Ishikawa (cell line): ENCODE results near the gene TMEM117.

ENCODE experiments used
- CEBPB ChIP-seq: IDR thresholded peaks from 2 replicates; pipeline ENCODE4 v1.6.1; 2012
- CREB1 ChIP-seq: IDR thresholded peaks from 2 replicates; pipeline ENCODE4 v1.6.1; 2012; ENCODE audit warnings: low read depth
- EGR1 ChIP-seq: IDR thresholded peaks from 2 replicates; pipeline ENCODE4 v1.6.1; 2012
- NFIC ChIP-seq: IDR thresholded peaks from 2 replicates; pipeline ENCODE4 v1.6.1; 2012
- RAD21 ChIP-seq: IDR thresholded peaks from 2 replicates; pipeline ENCODE4 v1.6.1; 2012; ENCODE audit warnings: low read depth
- TAF1 ChIP-seq: IDR thresholded peaks from 2 replicates; pipeline ENCODE4 v1.6.1; 2012; ENCODE audit warnings: low read depth, mild to moderate bottlenecking
- TCF12 ChIP-seq: IDR thresholded peaks from 2 replicates; pipeline ENCODE4 v1.6.1; 2012; ENCODE audit warnings: low read depth
- TEAD4 ChIP-seq: IDR thresholded peaks from 2 replicates; pipeline ENCODE4 v1.6.1; 2012
- YY1 ChIP-seq: IDR thresholded peaks from 2 replicates; pipeline ENCODE4 v1.6.1; 2012; ENCODE audit warnings: low read depth
- TF ChIP-seq, protein P1 (sequence below): IDR thresholded peaks from 2 replicates; pipeline ENCODE4 v1.6.1; 2012
- TF ChIP-seq, protein P2 (sequence below): IDR thresholded peaks from 2 replicates; pipeline ENCODE4 v1.6.1; 2012
- TF ChIP-seq, protein P3 (sequence below): IDR thresholded peaks from 2 replicates; pipeline ENCODE4 v1.6.1; 2012; ENCODE audit warnings: low read depth, mild to moderate bottlenecking

TMEM117 gene

DNA sequence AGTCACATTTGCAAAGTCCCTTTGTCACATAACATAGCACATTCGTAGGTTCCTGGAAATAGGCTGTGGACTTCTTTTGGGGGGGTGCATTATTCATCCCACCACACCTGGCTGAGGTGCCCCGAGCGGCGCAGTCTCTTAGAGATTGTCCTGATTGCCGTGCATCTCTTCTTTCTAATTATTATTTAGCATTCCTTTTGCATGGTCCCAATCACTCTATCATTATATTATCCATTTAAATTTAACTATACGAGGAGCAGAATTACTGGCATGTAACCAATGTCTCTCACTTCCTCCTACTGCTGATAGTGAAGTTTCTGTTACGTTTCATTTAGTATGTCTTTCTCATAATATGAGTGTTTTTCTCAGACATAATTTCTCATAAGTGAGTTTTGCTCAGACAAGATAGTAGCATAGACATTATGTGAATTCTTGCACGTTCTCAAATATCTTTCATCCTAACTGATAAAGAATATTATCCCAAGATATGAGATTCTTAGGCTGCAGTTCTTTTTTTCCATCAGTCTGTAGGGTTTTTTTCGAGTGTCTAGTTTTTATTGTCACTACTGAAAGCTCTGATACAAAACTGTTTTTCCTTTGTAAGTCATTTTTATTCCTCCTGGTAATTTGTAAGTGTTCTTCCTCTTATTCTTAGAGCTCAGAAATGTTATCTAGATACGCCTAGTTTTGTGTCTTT, 595.9 kb downstream of the TMEM117 start:
- TF ChIP-seq TEAD4 (no peak), CEBPB (no peak)

DNA sequence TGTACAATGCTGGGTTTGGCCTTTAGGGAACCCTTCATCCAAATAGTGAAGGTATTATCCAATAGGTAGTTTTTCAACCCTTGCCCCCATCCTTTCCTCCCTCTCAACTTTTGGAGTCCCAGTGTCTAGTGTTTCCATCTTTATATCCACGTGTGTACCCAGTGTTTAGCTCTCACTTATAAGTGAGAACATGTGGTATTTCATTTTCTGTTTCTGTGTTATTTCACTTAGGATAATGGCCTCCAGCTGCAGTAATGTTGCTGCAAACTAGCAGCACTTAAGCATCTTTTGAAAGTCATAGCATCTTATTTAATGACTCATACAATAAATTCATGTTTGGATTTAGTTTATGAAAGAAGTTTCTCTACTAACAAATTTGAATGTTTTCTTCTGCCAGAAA, 597.8 kb downstream of the TMEM117 start:
- TF ChIP-seq CREB1 = no peak
- TF ChIP-seq, protein P1, sequence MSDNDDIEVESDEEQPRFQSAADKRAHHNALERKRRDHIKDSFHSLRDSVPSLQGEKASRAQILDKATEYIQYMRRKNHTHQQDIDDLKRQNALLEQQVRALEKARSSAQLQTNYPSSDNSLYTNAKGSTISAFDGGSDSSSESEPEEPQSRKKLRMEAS = no peak

DNA sequence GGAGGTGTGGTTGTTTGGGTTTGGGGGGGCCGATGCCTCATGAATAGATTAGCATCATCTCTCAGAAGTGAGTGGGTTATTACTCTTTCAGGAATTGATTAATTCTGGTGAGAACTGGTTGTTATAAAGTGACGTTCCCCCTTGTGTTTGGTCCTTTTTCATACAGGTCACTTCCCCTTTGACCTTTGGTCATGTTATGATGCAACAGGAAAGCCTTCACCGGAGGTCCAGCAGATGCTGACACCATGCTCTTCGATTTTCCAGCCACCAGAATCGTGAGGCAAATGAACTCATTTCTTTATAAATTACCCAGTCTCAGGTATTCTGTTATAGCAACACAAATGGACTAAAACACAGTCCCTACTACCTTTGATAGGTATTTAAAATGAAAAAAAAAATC, 600.9 kb downstream of the TMEM117 start:
- no peak for TF ChIP-seq TCF12
- TF ChIP-seq RAD21 = no peak
- TF ChIP-seq, protein P1 = no peak
- TF ChIP-seq CREB1 = no peak
- TF ChIP-seq EGR1 = no peak
- TF ChIP-seq, protein P2, sequence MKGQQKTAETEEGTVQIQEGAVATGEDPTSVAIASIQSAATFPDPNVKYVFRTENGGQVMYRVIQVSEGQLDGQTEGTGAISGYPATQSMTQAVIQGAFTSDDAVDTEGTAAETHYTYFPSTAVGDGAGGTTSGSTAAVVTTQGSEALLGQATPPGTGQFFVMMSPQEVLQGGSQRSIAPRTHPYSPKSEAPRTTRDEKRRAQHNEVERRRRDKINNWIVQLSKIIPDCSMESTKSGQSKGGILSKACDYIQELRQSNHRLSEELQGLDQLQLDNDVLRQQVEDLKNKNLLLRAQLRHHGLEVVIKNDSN = no peak
- TF ChIP-seq TAF1 = no peak
- TF ChIP-seq YY1 = no peak
- TF ChIP-seq, protein P3, sequence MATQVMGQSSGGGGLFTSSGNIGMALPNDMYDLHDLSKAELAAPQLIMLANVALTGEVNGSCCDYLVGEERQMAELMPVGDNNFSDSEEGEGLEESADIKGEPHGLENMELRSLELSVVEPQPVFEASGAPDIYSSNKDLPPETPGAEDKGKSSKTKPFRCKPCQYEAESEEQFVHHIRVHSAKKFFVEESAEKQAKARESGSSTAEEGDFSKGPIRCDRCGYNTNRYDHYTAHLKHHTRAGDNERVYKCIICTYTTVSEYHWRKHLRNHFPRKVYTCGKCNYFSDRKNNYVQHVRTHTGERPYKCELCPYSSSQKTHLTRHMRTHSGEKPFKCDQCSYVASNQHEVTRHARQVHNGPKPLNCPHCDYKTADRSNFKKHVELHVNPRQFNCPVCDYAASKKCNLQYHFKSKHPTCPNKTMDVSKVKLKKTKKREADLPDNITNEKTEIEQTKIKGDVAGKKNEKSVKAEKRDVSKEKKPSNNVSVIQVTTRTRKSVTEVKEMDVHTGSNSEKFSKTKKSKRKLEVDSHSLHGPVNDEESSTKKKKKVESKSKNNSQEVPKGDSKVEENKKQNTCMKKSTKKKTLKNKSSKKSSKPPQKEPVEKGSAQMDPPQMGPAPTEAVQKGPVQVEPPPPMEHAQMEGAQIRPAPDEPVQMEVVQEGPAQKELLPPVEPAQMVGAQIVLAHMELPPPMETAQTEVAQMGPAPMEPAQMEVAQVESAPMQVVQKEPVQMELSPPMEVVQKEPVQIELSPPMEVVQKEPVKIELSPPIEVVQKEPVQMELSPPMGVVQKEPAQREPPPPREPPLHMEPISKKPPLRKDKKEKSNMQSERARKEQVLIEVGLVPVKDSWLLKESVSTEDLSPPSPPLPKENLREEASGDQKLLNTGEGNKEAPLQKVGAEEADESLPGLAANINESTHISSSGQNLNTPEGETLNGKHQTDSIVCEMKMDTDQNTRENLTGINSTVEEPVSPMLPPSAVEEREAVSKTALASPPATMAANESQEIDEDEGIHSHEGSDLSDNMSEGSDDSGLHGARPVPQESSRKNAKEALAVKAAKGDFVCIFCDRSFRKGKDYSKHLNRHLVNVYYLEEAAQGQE = no peak
- no peak for TF ChIP-seq CEBPB
- TF ChIP-seq TEAD4 = no peak
- TF ChIP-seq NFIC = no peak
